ENCODE measurements around the gene C2CD4B.

C2CD4B gene, protein sequence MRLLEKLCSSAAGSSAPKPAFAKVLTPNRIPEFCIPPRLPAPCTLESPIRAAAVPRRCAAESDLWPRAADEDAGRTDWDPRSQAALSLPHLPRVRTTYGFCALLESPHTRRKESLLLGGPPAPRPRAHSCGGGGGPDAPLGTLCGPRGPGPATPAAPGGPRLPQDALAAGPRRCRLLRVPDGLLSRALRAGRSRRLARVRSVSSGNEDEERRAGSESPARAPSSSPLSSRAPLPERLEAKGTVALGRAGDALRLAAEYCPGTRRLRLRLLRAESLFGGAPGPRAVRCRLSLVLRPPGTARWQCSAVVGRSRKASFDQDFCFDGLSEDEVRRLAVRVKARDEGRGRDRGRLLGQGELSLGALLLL

DNA sequence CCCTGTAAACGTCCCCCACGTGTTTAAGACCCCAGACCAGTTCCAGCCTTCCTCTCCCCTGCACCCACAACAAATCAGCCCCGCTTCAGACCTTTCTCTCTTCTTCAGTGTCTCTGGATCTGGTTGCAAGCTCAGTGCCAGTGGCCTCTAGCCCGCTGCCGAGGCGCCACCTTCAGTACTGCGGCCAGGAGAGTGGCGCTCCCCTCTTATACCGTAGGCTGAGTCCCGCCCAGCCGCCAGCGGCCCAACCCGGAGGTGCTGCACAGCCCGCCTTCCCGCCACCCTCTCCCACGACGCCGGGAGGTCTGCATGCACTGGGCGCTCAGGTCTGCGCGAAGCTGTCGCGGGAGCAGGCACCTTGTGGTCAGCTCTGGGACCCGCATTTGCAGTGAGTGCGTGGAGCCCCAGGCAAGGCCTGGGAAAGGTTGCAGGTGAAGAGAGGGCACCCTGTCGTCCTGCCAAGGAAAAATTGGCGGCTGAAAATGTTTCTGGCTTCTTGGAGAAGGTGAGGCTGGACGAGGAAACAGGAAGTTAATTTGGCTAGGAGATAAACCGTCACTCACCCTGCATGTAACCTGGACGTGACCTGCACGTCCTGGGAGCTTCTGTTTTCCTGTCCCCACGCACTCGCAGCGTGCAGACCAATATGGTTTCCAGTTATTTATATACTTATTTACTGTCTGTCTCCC is at the start of gene C2CD4B:
C2CD4B (minus strand) TSS at position 182 of the 689 bp plus-strand sequence. CDS start 301 bp downstream, outside the sequence.
- DNase-seq: no peak

DNA sequence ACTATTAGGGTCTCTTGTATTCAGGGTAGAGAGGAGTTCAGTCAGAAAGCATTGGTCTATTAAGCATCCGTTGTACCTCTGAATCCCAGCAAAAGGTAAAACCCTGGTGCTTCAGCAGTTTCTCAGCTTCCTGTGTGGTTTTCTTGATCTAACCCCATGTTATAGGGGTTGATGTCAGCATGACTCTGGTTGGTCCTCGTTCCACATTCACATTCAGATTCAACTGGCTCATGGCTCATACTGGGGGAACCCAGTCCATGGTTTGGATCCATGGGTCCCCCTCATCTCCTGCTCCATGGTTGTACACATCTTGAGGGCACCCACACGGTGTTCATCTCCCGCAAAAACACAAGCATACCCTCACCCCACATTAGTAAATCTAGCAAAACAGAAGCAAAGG is 47.7 kb upstream of the C2CD4B start:
- DNase-seq: no peak

DNA sequence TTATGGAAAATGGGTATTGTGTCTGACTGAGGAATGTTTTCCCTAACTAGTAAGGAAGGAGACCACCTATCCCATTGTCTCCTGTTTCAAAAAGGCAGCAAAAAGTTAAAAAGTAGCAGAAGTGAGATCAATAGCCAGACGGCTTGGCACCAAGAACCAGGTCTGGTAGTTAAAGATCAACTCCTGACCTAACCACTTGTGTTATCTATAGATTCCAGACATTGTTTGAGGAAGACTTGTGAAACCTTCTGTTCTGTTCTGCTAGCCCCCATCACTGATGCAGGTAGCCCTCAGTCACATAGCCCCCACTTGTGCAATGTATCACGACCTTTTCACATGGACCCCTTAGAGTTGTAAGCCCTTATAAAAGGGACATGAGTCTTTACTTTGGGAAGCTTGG is 46.3 kb upstream of the C2CD4B start:
- no peak for DNase-seq

DNA sequence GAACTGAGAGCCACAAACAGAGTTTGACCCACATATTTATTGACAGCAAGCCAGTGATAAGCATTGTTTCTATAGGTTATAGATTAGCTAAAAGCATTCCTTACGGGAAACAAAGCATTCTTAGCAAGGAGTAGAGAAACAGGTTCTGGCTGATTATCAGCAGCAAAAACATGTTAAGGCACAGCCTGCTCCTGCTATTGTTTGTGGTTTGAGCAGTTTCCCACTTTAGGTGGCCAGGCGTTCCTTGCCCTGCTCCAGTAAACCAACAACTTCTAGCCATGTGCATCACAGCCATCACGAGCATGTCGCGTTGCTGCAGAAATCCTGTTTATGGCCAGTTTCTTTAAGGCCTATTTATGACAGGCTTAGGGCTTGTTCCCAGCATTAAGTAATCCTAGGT is 44.7 kb upstream of the C2CD4B start:
- no peak for DNase-seq

DNA sequence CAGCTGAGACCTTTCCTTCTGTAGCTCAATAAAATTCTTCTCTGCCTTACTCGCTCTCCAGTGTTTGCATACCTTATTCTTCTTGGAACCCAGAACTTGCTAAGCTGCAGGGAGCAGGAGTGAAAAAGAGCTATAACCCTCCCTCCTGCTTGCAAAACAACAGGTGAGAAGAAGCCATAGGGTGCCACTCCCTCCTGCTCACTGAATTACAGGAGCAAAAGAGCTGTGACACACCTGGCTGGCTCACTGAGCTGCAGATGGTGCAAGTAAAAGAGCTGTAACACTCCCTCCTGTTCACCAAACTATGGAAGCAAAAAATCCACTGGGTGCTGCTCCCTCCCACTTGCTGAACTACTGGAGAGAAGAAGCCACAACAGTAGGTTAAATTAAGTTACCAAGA is 44.2 kb upstream of the C2CD4B start:
- no peak for DNase-seq

DNA sequence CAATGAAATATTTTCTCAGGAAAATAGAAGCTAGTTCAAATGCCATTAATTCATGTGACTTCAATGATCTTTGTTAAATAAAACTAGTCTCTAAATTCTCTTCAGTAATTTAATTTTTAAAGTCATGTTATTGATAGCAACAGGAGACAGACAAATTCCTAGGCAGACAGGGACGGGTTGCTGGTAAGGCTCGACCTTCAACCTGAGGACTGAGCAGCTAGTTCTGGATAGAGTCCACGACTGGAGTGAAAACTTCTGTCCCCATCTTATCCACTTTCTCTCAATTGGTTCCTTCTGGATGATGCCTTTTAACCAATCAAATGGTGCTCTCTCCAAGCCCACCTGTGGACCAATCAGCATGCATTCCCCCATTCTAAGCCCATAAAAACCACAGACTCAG is 43.8 kb upstream of the C2CD4B start:
- no peak for DNase-seq

DNA sequence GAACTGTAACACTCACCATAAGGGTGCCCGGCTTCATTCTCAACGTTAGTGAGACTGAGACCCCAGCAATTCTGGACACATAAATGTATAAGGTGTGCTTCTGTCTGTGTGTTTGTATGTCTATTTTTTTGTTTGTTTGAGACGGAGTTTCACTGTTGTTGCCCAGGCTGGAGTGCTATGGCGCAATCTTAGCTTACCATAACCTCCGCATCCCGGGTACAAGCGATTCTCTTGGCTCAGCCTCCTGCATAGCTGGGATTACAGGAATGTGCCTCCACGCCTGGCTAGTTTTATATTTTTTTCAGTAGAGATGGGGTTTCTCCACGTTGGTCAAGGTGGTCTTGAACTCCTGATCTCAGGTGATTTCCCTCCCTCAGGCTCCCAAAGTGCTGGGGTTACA is 43.3 kb upstream of the C2CD4B start:
- no peak for DNase-seq

DNA sequence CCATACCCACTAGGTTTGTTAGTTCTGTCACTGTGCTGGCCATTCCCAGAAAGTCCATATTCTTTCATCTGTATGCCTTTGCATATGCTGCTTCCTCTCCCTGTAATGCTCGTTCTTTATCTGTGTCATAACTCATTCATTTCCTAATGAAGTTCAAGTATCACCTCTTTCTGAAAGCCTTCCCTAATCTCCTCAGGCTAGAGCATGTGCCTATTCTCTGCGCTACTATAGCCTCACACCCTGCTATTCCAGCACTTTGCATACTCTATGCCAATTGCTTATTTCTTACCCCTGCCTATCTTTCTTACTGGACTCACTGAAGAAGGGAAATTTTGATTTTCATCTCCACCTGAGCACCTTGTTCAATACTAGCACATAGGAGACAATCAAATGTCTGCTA is 25.6 kb upstream of the C2CD4B start:
- DNase-seq: no peak

DNA sequence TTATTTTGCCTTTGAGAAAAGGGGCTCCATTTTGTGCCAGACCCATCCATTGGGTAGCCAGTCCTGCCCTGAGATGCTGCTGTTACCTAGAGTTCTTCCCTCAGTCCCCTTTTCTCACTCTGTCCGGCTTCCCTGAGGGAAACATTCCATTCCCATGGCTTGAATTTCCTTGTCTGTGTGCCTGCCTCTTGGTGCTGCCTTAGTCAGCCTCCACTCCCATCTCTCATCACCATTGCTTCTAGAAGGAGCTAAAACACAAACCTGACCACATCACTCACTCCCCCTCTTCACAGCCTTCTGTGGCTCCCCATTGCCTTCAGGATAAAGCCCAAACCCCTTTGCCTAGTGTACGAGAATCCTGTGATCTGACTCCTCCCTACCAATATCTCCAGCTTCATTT is 25.2 kb upstream of the C2CD4B start:
- no peak for DNase-seq

DNA sequence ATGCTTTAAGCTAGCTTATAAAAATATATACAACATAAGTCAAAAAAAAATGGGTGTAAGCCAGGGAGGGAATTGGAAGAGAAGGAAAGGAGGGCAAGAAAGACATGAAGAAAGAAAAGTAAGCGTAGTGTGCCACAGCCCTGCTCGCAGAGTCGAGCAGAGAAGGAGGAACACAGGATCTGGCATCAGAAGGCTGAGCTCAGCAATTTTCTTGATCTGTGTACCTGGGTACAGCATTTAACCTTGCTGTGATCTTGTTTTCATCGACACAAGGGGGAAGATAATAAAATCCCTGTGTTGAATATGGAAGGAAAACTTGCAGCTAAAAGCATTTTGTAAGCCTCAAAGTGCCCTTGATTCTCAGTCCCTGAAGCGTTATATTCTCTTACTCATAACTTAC is 23.7 kb upstream of the C2CD4B start:
- no peak for DNase-seq

DNA sequence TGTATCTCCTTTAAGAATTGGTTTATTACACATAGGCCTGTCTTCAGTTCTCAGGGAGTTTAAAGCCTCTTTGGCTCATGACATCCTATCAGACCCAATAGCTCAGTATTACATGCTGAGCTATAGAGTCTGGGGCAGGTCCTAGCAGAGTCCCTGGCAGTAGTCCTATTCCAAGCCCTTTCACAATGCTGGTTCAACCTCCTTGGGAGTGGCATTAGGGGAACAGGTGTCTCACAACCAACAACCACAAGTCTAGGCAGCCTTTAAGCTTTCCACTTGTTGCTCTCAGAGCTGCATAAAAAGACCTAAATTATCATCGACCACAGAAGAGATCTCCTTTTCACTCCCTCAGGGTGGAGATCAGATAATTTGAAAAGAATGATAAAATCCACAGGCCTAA is 22.8 kb upstream of the C2CD4B start:
- DNase-seq: no peak

DNA sequence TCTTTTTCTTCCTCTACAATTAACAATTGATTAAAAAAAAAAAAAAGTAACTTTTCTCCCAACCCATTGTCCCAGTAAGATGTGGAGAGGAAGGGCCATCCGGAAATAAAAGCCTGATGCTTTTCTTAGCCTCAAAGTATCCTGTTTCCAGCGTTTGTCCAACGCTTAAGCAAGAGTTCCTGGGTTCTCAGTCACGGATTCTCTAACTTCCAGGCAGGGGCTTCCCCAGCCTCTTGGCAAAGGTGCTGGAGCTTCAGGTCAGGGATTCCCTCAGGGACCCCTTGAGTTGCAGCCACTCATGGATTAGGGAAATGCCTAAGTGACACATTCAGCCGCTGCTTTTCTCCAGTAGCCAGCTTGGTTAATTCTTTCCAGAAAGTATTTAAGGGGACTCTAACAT is 22.3 kb upstream of the C2CD4B start:
- DNase-seq: no peak

DNA sequence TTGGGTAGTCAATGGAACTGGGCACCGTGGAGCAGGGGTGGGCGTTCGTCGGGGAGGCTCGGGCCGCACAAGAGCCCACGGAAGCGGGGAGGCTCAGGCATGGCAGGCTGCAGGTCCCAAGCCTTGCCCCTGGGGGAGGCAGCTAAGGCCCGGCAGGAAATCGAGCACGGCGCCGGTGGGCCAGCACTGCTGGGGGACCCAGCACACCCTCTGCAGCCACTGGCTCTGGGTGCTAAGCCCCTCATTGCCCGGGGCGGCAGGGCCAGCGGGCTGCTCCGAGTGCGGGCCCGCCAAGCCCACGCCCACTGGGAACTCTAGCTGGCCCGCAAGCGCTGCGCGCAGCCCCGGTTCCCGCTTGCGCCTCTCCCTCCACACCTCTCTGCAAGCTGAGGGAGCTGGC is 21.5 kb upstream of the C2CD4B start:
- no peak for DNase-seq

DNA sequence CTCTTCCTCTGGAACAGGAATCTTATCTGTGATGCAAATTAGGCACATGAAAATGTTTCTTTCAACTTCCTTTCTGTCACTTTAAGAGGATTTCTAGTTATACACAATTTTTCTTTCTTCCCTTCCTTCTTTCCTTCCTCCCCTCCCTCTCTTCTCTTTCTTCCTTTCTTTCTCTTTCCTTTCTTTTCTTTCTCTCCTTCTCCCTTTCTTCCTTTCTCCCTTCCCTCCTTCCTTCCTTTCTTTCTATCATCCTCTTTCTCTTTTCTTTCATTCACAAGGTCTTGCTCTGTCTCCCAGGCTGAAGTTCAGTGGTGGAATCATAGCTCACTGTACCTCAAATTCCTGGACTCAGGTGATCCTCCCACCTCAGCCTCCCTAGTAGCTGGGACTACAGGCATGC is 18.0 kb upstream of the C2CD4B start:
- no peak for DNase-seq

DNA sequence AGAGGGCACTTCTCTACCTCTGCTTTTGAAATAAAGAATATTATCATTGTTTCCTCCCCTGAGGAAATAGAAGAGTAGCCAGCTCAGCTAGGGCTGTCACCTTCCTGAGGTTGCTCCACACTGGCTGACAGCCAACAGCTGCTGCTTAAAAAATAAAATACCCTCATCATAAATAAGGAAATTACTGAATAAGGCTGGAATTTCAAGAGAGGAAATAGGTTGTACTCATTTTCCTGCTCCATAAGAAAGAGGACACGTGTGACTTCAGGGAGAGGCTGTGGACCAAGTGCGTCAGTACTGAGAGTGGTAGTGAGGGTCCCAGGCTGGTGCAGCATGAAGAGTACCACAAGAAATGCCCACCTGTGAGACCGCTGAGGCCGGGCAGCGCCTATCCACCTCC is 8.1 kb upstream of the C2CD4B start:
- DNase-seq: no peak

DNA sequence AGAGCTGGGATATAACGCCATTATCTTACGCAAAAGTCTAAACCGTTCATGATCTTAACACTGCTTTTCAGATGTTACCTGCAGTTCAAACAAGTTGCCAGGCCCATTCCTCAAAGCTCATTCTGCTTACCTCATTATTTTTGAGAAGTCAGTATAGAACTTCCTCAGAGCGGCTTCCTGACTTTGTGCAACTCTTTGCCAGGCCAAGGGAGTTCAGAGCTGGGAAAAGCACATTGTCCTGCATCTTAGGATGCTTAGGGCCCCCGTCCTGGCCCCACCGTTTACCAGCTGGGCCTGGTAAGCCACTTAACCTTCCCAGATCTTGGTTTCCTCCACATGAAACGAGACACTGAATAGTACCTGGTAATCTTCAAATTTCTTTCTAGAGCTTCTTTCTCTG is 6.8 kb upstream of the C2CD4B start:
- no peak for DNase-seq

DNA sequence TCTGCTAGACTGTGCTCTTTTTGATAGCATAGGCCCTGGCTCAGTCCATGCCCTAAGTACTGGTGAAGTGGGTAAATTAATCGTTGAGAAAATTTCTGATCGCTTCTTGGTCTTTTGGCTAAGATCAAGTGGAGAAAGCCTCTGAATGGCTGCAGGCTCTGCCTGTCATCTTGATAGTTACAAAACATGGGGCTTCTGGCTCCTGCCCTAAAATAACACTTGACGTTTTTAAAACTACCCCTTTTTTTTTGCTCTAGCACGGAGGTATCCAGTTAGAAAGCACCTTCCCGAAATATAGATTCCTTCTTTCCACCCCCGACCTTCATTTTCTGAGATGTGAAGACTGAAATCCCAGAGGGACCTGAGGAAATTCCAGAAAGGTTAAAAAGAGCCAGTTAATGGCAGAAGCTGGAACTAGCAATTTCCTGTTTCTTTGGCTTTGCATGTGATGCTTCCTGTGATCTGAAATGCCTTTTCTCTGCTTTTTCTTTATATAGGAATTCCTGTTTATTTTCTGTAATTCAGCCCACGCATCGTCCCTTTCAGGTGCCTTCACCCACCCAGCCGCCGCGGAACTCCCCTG is 799 bp upstream of the C2CD4B start:
- no peak for DNase-seq

DNA sequence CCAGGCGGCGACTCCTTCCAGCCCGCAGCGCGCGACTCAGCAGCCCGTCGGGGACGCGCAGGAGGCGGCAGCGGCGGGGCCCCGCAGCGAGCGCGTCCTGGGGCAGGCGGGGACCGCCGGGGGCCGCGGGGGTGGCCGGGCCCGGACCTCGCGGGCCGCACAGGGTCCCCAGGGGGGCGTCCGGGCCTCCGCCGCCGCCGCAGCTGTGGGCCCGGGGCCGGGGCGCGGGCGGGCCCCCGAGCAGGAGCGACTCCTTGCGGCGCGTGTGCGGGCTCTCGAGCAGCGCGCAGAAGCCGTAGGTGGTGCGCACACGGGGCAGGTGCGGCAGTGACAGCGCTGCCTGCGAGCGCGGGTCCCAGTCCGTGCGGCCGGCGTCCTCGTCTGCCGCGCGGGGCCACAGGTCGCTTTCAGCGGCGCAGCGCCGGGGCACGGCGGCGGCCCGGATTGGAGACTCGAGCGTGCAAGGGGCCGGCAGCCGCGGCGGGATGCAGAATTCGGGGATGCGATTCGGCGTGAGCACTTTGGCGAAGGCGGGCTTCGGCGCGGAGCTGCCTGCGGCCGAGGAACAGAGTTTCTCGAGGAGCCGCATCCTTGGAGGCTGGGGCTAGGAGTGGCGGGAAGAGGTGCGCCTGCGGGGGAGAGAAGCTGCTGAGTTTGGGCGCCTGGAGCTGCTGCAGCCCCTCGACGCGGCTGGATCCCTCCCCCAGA is 535 bp downstream of the C2CD4B start:
- no peak for DNase-seq

DNA sequence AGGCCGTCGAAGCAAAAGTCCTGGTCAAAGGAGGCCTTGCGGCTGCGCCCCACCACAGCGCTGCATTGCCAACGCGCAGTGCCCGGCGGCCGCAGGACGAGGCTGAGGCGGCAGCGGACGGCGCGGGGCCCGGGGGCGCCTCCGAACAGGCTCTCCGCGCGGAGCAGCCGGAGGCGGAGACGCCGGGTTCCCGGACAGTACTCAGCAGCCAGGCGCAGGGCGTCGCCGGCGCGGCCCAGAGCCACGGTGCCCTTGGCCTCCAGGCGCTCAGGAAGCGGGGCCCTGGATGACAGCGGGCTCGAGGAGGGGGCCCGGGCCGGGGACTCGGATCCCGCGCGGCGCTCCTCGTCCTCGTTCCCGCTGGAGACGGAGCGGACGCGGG is 1.1 kb downstream of the C2CD4B start:
- no peak for DNase-seq

DNA sequence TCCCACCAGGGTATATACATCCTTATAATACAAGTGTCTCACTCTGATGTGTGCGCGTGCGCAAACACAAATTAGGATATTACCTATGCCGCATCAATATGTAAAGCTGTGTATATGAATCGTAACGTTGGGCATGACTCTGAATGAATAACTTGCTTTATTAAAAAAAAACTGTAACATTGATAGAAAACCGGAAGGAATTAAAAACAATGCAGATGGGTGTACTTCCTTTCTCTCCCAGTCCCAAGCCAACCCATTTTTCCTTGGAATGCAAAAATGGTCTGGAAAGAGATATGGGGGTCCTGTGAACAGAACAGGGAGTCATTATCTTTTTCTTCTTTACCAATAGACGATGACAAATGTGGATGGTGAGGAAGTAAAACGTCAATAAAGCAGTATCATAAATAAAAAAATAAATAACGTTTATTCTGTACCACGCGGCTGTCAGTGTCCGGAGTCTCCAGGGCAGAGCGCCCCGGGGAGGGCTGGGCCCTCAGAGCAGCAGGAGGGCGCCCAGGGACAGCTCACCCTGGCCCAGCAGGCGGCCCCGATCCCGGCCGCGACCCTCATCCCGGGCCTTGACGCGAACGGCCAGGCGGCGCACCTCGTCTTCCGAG is 1.6 kb downstream of the C2CD4B start:
- no peak for DNase-seq

DNA sequence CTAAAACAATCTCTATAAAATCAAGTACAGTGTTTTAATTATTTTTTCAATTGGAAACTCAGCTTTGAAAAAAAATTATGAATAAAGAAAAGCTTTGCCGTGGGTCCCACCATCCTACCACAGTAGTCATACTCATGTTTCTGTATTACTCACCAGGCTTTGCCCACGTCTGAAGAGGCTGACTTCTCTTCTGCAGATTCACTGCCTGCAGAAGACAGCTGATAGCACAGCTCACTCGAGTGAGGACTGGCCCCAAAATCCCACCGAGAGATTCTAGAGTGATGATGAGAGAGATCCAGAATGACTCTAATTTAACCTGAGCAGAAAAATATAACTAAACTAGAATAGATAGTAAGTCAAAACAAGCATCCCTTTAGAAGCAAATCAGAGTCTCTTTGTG is 11.9 kb downstream of the C2CD4B start:
- peak; percentile 36 for DNase-seq

DNA sequence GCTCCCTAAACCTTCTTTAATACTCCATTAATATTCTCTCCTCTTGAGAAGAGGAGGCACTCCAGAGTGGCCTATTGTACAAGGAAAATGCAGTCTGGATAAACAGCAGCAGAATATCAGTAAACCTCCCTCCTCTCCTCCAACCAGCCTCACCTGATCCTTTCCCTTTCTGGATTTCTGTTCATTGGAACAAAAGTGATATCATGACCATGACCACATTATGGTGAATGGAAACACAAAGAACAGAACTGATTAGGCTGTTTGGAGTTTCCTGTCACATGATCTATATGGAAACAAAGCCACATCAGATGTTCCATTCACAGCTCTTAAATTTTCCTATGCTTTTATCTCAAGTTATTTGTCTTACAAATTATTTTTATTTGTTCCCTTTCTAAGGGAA is 14.6 kb downstream of the C2CD4B start:
- no peak for DNase-seq

DNA sequence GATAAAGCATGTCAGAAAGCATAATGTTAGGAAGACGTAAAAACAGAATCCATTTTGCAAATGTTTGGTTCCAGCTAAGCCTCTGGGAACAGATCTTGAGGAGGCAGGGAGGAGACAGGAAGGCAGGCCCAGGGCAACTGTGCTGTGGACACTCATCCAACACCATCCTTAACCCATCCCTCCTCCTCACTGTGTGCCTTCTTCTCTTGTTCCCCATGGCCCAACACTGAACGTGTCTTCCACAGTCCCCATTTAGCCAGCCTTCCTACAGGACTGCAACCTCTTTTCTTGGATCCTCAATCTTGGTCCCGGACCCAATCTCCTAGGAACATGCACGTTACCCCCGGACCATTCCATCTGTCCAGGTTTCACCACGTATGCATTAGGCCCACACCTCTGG is 15.4 kb downstream of the C2CD4B start:
- no peak for DNase-seq

Data from activated naive CD4-positive, alpha-beta T cell treated with anti-CD3 and anti-CD28 coated beads, Interleukin-2, amount 50 U/mL, for 16 hours (primary cell).